Measurements from ENCODE around the gene RS1. TPM values are rescaled to one million over a fixed set of nuclear protein-coding genes. Genes with fewer than 3 reads are reported as not detected.

RS1 gene
- polyA plus RNA-seq, 3 donors from 2014 or later = not detected

DNA sequence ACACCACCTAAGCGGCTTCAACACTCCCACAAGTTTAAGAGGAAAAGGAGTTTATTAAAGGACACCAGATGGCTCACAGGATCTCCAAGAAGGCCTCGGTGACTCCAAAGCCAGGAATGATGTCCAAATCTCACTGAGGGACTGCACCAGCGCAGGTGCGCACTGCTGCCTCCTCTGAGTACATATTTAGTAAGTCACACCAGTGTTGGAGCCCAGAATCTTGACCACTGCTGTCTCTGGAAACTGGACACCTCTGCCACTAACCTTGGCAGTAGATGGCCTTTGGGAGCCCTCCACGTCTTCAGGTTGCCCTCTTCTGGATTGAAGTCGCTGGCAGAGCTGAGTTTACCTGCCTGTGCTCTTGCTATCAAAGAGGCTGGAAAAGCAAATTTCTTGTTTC is 10.1 kb upstream of the RS1 start:
- no peak overlapping the region for H3K27ac Mint-ChIP-seq
- no peak for DNase-seq
- peaks cover 9 to 13% of the 10 kb centered on the region in 2 donors for H3K4me1 Mint-ChIP-seq
- H3K4me3 Mint-ChIP-seq = no peak overlapping the region
- no peaks in the 10 kb centered on the region for H3K36me3 Mint-ChIP-seq
- H3K27me3 Mint-ChIP-seq (ENCODE audit: low read depth in 3 of 3) = peaks cover 0 to 2% (median 2%) of the 10 kb centered on the region in 3 donors
- H3K9me3 Mint-ChIP-seq = no peaks in the 10 kb centered on the region

DNA sequence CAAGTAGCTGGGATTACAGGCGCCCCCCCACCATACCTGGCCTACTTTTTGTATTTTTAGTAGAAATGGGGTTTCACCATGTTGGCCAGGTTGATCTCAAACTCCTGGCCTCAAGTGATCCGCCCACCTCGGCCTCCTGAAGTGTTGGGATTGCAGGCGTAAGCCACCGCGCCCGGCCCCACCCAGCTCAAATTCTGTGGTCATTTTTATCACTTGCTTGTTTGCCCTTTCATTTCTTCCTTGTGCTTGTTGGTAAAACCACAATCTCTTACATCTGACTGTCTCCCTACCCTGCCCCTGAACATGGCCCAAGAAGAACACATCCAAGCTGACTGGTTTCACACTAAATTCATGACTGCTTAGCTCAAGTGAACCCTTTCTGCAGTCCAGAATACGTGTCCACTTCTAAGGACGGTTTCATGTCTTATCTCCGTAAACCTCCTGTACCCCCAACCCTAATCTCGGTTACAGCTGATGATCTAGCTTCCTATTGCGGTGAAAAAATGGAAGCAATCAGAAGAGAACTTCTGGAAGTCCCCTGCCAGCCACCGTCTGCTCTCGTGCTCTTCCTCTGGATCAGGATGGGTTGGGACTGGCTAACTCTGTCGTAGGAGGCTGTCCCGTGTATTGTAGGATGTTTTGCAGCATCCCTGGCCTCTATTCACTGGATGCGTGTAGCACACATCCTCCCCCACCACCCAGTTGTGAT is 5.4 kb upstream of the RS1 start:
- peaks cover 11 to 17% (median 15%) of the 10 kb centered on the region in 3 donors for H3K27me3 Mint-ChIP-seq (ENCODE audit: low read depth in 3 of 3)
- H3K36me3 Mint-ChIP-seq = no peaks in the 10 kb centered on the region
- peak in 1 of 3 donors; percentile 6 for DNase-seq
- peaks cover 15 to 19% of the 10 kb centered on the region in 2 donors for H3K4me1 Mint-ChIP-seq
- peak overlapping the region in 3 of 6 donors; percentile 1 to 65 (median 28) for H3K27ac Mint-ChIP-seq
- peak overlapping the region; percentile 2 to 67 (median 33) for H3K4me3 Mint-ChIP-seq
- no peaks in the 10 kb centered on the region for H3K9me3 Mint-ChIP-seq

DNA sequence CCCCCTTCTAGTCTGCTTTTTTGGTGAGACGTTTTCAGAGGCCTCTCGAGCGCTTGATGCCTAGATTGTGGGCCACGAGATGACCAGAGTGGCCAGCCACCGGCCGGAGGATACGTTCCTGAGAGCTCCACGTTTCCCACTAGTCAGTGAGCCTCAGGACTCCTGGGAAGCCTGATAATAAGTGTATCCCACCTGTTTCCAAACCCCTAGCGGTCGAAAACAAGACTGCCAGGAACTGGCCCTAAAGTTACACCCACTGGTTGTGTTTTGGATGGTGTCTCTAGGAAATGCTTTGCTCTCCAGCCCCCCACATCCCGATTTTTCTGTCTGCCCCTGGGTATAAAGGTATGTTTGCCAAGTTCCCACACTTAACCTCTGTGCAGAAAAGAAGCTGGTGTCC is 4.6 kb upstream of the RS1 start:
- H3K27me3 Mint-ChIP-seq (ENCODE audit: low read depth in 3 of 3) = peaks cover 11 to 17% (median 15%) of the 10 kb centered on the region in 3 donors
- H3K27ac Mint-ChIP-seq = peak overlapping the region in 3 of 6 donors; percentile 25 to 82 (median 40)
- DNase-seq = no peak
- peaks cover 15 to 19% of the 10 kb centered on the region in 2 donors for H3K4me1 Mint-ChIP-seq
- H3K9me3 Mint-ChIP-seq = no peaks in the 10 kb centered on the region
- no peaks in the 10 kb centered on the region for H3K36me3 Mint-ChIP-seq
- peak overlapping the region in 3 of 5 donors; percentile 59 to 84 (median 83) for H3K4me3 Mint-ChIP-seq

DNA sequence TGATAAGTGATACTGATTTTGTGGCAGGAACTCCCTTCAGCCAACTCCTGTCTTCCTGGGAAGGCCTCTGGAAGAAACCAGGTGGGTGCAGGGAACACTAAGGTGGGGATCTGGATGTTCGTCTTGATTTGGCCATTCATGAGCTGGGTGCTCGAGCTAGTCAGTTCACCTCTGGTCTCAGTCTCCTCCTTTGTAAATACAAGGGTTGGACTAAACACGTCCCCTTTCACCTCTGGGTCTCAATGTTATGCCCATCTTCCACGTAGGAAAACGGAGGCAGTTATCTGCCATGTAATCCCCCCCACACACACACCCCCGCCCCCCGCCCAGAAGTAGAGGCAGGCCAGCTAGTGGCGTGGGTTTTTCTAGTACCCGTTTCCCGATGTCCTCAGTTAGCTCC is 4.1 kb upstream of the RS1 start:
- Mint-ChIP-seq H3K27ac (peak overlapping the region in 5 of 6 donors; percentile 25 to 82 (median 74)), H3K4me1 (peaks cover 15 to 19% of the 10 kb centered on the region in 2 donors), H3K9me3 (no peaks in the 10 kb centered on the region), H3K27me3 (ENCODE audit: low read depth in 3 of 3) (peaks cover 11 to 17% (median 15%) of the 10 kb centered on the region in 3 donors), H3K4me3 (peak overlapping the region; percentile 33 to 84 (median 69)), H3K36me3 (no peaks in the 10 kb centered on the region)
- DNase-seq = no peak

- Mint-ChIP-seq H3K27ac (peak overlapping the region; percentile 22 to 85 (median 67)), H3K4me1 (peaks cover 15 to 19% of the 10 kb centered on the region in 2 donors), H3K27me3 (ENCODE audit: low read depth in 3 of 3) (peaks cover 11 to 19% (median 15%) of the 10 kb centered on the region in 3 donors), H3K36me3 (no peaks in the 10 kb centered on the region), H3K4me3 (peak overlapping the region; percentile 79 to 84 (median 84)), H3K9me3 (no peaks in the 10 kb centered on the region)
- DNase-seq = peak; percentile 85 to 88 (median 86)
Measured at GRCh38 chrX:18674788-18675735, 3.2 kb upstream of the RS1 start.

DNA sequence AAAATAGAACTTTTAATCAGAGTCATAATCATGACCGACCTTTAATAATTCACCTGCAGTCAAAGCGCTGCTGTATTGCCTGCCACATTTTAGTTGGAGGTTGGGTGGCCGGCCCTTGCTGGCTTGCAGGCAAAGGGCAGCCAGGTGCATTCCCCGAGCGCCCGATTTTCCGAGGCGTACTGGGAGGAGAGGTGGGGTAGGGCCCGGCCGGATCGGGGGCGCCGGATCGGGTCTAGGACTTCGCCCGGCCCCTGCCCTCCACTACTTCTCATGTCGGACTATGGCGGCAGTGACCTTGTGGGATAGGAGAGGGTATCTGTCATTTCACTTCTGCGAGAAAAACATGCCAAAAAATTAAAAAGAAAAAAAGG is 2.5 kb upstream of the RS1 start:
- Mint-ChIP-seq H3K27ac (peak overlapping the region; percentile 46 to 85 (median 67)), H3K9me3 (no peaks in the 10 kb centered on the region), H3K27me3 (ENCODE audit: low read depth in 3 of 3) (peaks cover 11 to 19% (median 13%) of the 10 kb centered on the region in 3 donors), H3K36me3 (no peaks in the 10 kb centered on the region), H3K4me1 (peaks cover 15 to 19% of the 10 kb centered on the region in 2 donors), H3K4me3 (peak overlapping the region; percentile 79 to 84 (median 84))
- DNase-seq = no peak

GRCh38 chrX:18668071-18668835 is 3.7 kb downstream of the RS1 start:
- Mint-ChIP-seq H3K4me3 (peak overlapping the region in 2 of 5 donors; percentile 23 to 57), H3K4me1 (peaks cover 8% of the 10 kb centered on the region in 2 donors), H3K36me3 (no peaks in the 10 kb centered on the region), H3K27me3 (ENCODE audit: low read depth in 3 of 3) (peaks cover 0 to 6% (median 0%) of the 10 kb centered on the region in 3 donors), H3K9me3 (no peaks in the 10 kb centered on the region), H3K27ac (no peak overlapping the region)
- DNase-seq = no peak

- H3K36me3 Mint-ChIP-seq = no peaks in the 10 kb centered on the region
- H3K4me3 Mint-ChIP-seq = no peak overlapping the region
- H3K27me3 Mint-ChIP-seq (ENCODE audit: low read depth in 3 of 3) = peaks cover 0 to 5% (median 2%) of the 10 kb centered on the region in 3 donors
- H3K9me3 Mint-ChIP-seq = no peaks in the 10 kb centered on the region
- no peak for DNase-seq
- peaks cover 8% of the 10 kb centered on the region in 2 donors for H3K4me1 Mint-ChIP-seq
- H3K27ac Mint-ChIP-seq = no peak overlapping the region
Measured at GRCh38 chrX:18666614-18667013, 5.3 kb downstream of the RS1 start.

DNA sequence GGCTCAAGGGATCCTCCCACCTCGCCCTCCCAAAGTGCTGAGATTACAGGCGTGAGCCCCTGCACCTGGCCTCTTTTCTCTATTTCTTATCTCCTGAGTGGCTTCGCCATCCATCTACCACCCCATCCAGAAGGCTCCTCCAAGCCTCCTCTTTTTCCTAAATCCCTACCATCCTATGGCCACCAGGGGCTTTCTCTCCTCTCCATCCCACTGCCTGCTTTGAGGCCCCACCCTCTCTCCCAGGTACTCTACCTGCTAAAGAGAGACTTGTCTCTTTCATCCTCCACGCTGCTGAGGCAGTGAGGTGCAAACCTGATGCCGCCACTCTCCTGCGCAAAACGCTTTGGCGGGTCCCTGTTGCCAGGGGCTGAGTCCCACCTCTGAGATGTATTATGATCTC is 7.0 kb downstream of the RS1 start:
- Mint-ChIP-seq H3K4me3 (no peak overlapping the region), H3K36me3 (no peaks in the 10 kb centered on the region), H3K27me3 (ENCODE audit: low read depth in 3 of 3) (peaks cover 0 to 7% (median 3%) of the 10 kb centered on the region in 3 donors), H3K4me1 (peaks cover 8% of the 10 kb centered on the region in 2 donors), H3K9me3 (no peaks in the 10 kb centered on the region), H3K27ac (no peak overlapping the region)
- no peak for DNase-seq

DNA sequence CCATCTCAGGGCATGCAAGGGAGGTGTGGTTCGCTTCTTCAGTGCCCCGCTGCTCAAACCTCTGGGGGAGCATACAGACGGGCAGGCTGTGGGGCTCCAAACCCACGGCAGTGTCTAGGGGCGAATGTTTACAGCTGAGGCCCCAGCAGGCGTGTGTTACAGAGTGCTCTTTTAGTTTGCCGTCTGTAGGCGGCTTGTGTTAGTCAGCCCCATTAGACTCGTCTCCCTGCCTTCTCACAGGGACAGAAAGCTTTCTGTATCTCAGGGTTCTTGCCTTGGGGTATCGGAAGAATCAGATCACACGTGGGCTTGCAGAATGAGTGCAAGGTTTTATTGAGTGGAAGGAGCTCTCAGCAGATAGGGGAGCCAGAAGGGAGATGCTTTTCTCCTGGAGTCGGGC is 10.6 kb downstream of the RS1 start:
- no peaks in the 10 kb centered on the region for H3K4me1 Mint-ChIP-seq
- DNase-seq = no peak
- H3K27me3 Mint-ChIP-seq (ENCODE audit: low read depth in 3 of 3) = peaks cover 0 to 8% (median 3%) of the 10 kb centered on the region in 3 donors
- H3K4me3 Mint-ChIP-seq = no peak overlapping the region
- no peak overlapping the region for H3K27ac Mint-ChIP-seq
- H3K36me3 Mint-ChIP-seq = no peaks in the 10 kb centered on the region
- no peaks in the 10 kb centered on the region for H3K9me3 Mint-ChIP-seq

DNA sequence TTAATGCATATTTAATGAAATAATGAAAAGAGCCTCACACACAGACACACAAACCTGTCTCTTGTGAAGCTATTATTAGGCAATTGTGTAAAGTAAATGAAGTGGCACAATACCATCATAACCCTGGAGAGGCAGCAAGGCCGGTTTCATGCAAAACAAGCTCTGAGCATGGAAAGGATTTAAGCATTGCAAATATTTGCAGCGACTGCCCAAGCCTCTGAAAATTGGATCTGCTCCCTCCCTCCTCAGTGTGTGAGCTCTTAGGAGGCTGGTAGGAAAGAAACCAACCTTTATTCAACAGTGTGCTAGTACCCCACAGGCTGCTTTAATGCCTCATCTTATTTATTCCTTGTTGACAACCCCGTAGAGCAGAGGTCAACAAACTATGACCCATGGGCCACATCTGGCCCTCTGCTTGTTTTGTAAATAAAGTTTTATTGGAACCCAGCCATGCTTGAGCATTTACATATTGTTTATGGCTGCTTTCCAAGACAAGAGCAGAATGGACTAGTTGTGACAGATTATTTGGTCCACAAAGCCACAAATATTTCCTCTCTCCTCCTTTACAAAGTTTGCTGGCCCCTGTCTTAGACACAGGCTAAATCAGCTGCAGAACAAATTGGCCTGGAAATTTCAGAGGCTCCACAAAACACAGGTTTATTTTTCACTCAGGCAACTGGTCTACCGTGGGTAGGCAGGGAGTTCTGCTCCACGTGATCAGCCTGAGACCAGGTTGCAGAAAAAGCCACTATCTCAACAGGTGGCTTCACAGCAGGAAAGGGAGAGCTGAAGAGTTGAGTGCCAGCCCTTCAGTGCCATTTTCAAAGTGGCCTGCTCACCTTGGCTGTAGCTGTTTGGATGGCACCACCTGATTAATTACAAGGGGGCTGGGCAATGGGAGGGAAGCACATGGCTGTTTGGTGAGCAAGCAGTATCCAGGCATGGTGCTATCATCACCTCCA is 16.8 kb downstream of the RS1 start:
- DNase-seq = no peak
- Mint-ChIP-seq H3K4me3 (no peak overlapping the region), H3K27ac (no peak overlapping the region), H3K27me3 (ENCODE audit: low read depth in 3 of 3) (peaks cover 0 to 4% (median 0%) of the 10 kb centered on the region in 3 donors), H3K4me1 (no peaks in the 10 kb centered on the region), H3K36me3 (no peaks in the 10 kb centered on the region), H3K9me3 (no peaks in the 10 kb centered on the region)

- Mint-ChIP-seq H3K4me1 (no peaks in the 10 kb centered on the region), H3K9me3 (no peaks in the 10 kb centered on the region), H3K36me3 (no peaks in the 10 kb centered on the region), H3K4me3 (no peak overlapping the region), H3K27me3 (ENCODE audit: low read depth in 3 of 3) (no peaks in the 10 kb centered on the region), H3K27ac (no peak overlapping the region)
- no peak for DNase-seq
Measured at GRCh38 chrX:18652636-18653035, 19.3 kb downstream of the RS1 start.

Data from immature natural killer cell (primary cell).